Mucosa of descending colon (tissue), 3 donors: ENCODE data around the gene ADORA2B. TPM values are rescaled to one million over a fixed set of nuclear protein-coding genes. Genes with fewer than 3 reads are reported as not detected.

ENCODE experiments used
- ATAC-seq: fragments of 200-7000 bp; cut with Tn5 transposase; one replicate; pipeline ENCODE4 v1.9.1; 2020; ENCODE audit warnings: mild to moderate bottlenecking, moderate library complexity
- DNase-seq, 3 donors: peaks; one replicate each; pipeline ENCODE4 v3.0.0-alpha.2; 2020
- H3K36me3 ChIP-seq: fragments of 200-600 bp; one replicate; pipeline ENCODE4 v1.8.0; 2021; ENCODE audit warnings: low read depth, mild to moderate bottlenecking
- H3K4me1 ChIP-seq: fragments of 200-600 bp; one replicate; pipeline ENCODE4 v1.8.0; 2021; ENCODE audit warnings: low read depth, mild to moderate bottlenecking
- H3K4me3 ChIP-seq: fragments of 200-600 bp; one replicate; pipeline ENCODE4 v1.8.0; 2021; ENCODE audit warnings: mild to moderate bottlenecking
- H3K9me3 ChIP-seq: fragments of 200-600 bp; one replicate; pipeline ENCODE4 v1.8.0; 2021; ENCODE audit warnings: mild to moderate bottlenecking
- CTCF ChIP-seq: fragments of 200-600 bp; IDR thresholded peaks from one replicate; pipeline ENCODE4 v1.8.0; 2022; ENCODE audit warnings: antibody characterized with exemption, mild to moderate bottlenecking
- intact Hi-C, 2 donors: fragments of 100-400 bp; cut with DNase I in 1 of 2; cut with micrococcal nuclease in 1 of 2; formaldehyde crosslinking; loops; one replicate each; pipeline versions ENCODE4 v1.11.0 to v1.11.1; 2022; cut with DNase I, micrococcal nuclease
- total RNA-seq, 3 donors: library from RNA; stranded (reverse); fragmentation: NEBNext Ultra II Directional in 2 of 3; extraction: Animal tissue kit (Norgen Biotek cat#: 25700) in 2 of 3; gene quantifications; one replicate each; pipeline versions ENCODE4 v1.2.1 to v1.2.4, GENCODE V29; 2021 to 2023
- donor health status: DM: no; HTN: no; CAD: no; lungs with moderate emphysema.
- donor health status: DM: no; HTN: no; CAD: no.
- donor health status: DM: no; HTN: yes; CAD: no.

The ADORA2B gene
- total RNA-seq, 3 donors from 2014 or later: 11.9 to 32.9 (median 24.4) TPM

GRCh38 chr17:15913826-15914225 lies 31.1 kb upstream of the ADORA2B start:
- no peak for DNase-seq
- no peak overlapping the region for H3K4me3 ChIP-seq
- TF ChIP-seq CTCF: no peak

GRCh38 chr17:15914400-15915170 lies 30.3 kb upstream of the ADORA2B start:
- no peaks in the 10 kb centered on the region for H3K36me3 ChIP-seq
- no peaks in the 10 kb centered on the region for H3K9me3 ChIP-seq
- H3K4me1 ChIP-seq: peaks cover 4% of the 10 kb centered on the region
- intact Hi-C loops: no loop called here
- TF ChIP-seq CTCF: no peak
- H3K4me3 ChIP-seq: no peak overlapping the region
- ATAC-seq (no peak), DNase-seq (no peak)

More at GRCh38 chr17:15913826-15914225, 31.1 kb upstream of the ADORA2B start:
- H3K9me3 ChIP-seq: no peaks in the 10 kb centered on the region
- H3K4me1 ChIP-seq: peaks cover 4% of the 10 kb centered on the region
- no peaks in the 10 kb centered on the region for H3K36me3 ChIP-seq
- intact Hi-C loops: no loop called here
- no peak for ATAC-seq

- Histone ChIP-seq H3K4me1 (peaks cover 4% of the 10 kb centered on the region), H3K9me3 (no peaks in the 10 kb centered on the region), H3K36me3 (no peaks in the 10 kb centered on the region), H3K4me3 (no peak overlapping the region)
- ATAC-seq: no peak
- no peak for DNase-seq
- intact Hi-C loops: no loop called here
- no peak for TF ChIP-seq CTCF
Observed at GRCh38 chr17:15915961-15916360, 29.0 kb upstream of the ADORA2B start.

GRCh38 chr17:15917021-15917437 lies 27.9 kb upstream of the ADORA2B start:
- no peak overlapping the region for H3K4me3 ChIP-seq
- no peak for ATAC-seq

GRCh38 chr17:15917438-15918027 lies 27.4 kb upstream of the ADORA2B start:
- ATAC-seq: peak; percentile 38
- H3K4me3 ChIP-seq: no peak overlapping the region
- peaks cover 4% of the 10 kb centered on the region for H3K4me1 ChIP-seq
- TF ChIP-seq CTCF: no peak
- intact Hi-C loops: no loop called here
- no peak for DNase-seq
- peaks cover 3% of the 10 kb centered on the region for H3K9me3 ChIP-seq
- H3K36me3 ChIP-seq: no peaks in the 10 kb centered on the region

More at GRCh38 chr17:15917021-15917437, 27.9 kb upstream of the ADORA2B start:
- Histone ChIP-seq H3K36me3 (no peaks in the 10 kb centered on the region), H3K4me1 (peaks cover 4% of the 10 kb centered on the region), H3K9me3 (peaks cover 3% of the 10 kb centered on the region)
- no peak for DNase-seq
- intact Hi-C loops: no loop called here
- no peak for TF ChIP-seq CTCF
